ENCODE data around the gene SVIL. TPM values are rescaled to one million over a fixed set of nuclear protein-coding genes. Genes with fewer than 3 reads are reported as not detected.
A peak's percentile ranks its signal among the peaks of the same experiment; 100 is the strongest.
"Not testable (repeated sequence)": the region's sequence is repeated elsewhere in the genome, so short reads cannot be mapped to it uniquely, and the experiment has no call there.

SVIL gene
- polyA plus RNA-seq, 3 donors, result 39.1 to 42.4 (median 39.3) TPM

GRCh38 chr10:29464671-29465171 lies 170.1 kb downstream of the SVIL start:
- DNase-seq (ENCODE audit: extremely low read depth in 1 of 11, low read depth in 9 of 11, low spot score in 4 of 11), result not testable (repeated sequence)

- no peak for DNase-seq (ENCODE audit: extremely low read depth in 1 of 11, low read depth in 9 of 11, low spot score in 4 of 11)
Observed at GRCh38 chr10:29461042-29461441, 173.7 kb downstream of the SVIL start.

DNA sequence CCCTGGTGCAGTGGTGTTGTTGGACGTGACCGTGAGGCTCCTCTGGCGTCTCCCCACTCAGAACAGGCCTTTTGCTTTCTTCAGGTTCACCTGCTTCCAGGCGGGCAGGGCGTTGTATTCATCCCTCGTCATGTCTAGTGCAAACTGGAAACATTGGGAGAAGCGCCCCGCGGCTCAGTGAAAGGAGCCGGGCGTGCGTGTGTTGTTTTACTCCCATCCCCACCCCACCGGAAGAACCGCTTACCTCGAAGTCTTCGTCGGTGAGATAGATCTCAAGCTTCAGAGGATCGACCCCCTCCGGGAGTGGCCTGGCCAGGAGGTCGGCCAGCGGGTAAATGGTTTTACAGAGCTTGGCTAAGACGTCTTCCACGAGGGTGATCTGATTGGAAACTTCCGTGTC lies 176.6 kb downstream of the SVIL start:
- DNase-seq (ENCODE audit: extremely low read depth in 1 of 11, low read depth in 9 of 11, low spot score in 4 of 11), result not testable (repeated sequence)

- no peak for DNase-seq (ENCODE audit: extremely low read depth in 1 of 11, low read depth in 9 of 11, low spot score in 4 of 11)
Observed at GRCh38 chr10:29455095-29455494, 179.7 kb downstream of the SVIL start.

DNA sequence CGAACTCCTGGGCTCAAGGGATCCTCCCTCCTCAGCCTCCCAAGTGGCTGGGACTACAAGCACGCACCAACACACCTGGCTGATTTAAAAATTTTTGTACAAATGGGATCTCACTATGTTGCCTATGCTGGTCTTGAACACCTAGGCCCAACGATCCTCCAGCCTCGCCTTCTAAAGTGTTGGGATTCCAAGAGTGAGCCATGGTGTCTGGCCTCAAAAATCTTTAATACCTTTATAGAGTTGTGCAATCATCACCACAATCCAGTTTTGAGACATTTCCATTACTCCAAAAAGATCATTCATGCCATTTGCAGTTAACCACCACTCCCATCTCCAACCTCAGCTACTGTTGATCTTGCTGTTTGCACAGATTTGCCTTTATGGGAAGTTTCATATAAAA lies 180.5 kb downstream of the SVIL start:
- DNase-seq (ENCODE audit: extremely low read depth in 1 of 11, low read depth in 9 of 11, low spot score in 4 of 11), result no peak

- no peak for DNase-seq (ENCODE audit: extremely low read depth in 1 of 11, low read depth in 9 of 11, low spot score in 4 of 11)
Observed at GRCh38 chr10:29452546-29452945, 182.2 kb downstream of the SVIL start.

- DNase-seq (ENCODE audit: extremely low read depth in 1 of 11, low read depth in 9 of 11, low spot score in 4 of 11), result no peak
Observed at GRCh38 chr10:29451946-29452345, 182.8 kb downstream of the SVIL start.

GRCh38 chr10:29450405-29450804 lies 184.4 kb downstream of the SVIL start:
- DNase-seq (ENCODE audit: extremely low read depth in 1 of 11, low read depth in 9 of 11, low spot score in 4 of 11), result no peak

- peak in 10 of 11 donors; percentile 31 to 67 (median 59) for DNase-seq (ENCODE audit: extremely low read depth in 1 of 11, low read depth in 9 of 11, low spot score in 4 of 11)
Observed at GRCh38 chr10:29448756-29449592, 185.8 kb downstream of the SVIL start.

DNA sequence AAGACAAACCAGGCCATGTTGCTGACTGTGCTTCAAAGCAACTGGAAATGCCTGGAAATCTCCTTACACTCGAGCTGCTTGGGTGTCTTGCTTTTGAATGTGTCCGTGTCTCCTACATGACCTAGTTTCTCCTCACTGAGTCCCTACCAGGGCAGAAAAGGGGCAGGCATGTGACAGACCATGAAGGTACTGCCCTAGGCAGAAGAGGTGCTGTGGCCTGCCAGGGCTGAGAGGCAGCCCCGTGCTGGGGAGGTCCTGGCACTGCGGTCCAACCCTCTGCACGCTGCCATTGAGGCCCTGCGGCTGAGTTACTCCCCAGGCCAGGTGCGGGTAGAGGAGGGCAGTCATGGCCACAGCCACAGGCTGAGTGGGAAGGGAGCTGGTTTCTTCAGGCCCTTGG lies 186.6 kb downstream of the SVIL start:
- no peak for DNase-seq (ENCODE audit: extremely low read depth in 1 of 11, low read depth in 9 of 11, low spot score in 4 of 11)

DNA sequence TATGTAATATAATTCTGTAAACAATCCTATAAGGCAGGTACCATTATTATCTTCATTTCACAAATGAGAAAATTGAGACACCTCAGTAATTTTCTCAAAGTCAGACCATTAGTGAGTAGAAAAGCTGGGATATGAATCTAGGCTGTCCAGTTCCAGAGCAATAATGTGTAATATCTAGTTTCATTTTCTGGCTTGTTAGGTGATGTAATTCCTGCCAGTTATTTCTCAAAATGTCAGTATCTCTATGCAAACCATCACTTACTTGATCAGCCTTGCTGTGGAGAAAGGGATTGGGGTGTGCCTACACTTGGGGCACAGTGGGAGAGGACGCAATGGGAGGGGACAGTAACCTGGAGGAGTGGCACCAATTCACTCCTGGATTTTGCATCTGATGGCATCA lies 188.4 kb downstream of the SVIL start:
- DNase-seq (ENCODE audit: extremely low read depth in 1 of 11, low read depth in 9 of 11, low spot score in 4 of 11), result no peak

DNA sequence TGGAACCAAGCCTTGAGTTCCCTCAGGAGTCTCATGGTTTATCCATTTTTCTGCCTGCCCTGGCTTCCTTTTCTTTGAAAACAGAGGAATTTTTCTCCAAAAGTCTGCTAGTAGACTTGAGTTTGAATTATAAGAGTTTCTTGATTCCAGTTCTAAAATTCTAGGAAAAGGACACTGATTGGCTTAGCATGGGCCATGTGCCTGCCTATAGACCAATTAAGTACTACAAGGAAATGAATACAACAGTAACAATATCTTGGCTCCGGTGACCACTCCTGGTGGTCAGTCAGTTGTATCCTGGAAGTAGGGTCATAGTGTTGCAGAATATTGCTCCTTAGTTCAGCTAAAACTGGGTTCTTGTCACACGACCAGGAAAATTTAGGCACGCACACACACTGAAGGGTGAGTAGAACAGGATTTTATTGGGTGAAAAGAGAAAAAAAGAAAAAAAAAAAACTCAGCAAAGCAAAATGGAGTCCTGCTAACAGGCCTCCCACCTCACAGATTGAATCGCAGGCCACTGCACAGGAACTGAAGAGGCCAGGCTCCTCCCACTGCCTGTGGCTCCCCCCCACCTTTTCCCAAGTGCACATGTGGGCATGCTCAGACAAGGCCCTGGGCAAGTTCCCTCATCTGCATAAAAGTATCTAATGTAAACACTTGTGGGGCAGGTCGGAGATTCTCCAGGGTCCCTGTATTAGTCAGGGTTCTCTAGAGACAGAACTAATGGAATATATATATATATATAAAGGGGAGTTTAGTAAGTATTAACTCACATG lies 190.8 kb downstream of the SVIL start:
- no peak for DNase-seq (ENCODE audit: extremely low read depth in 1 of 11, low read depth in 9 of 11, low spot score in 4 of 11)

GRCh38 chr10:29440981-29441380 lies 193.8 kb downstream of the SVIL start:
- DNase-seq (ENCODE audit: extremely low read depth in 1 of 11, low read depth in 9 of 11, low spot score in 4 of 11), result no peak

DNA sequence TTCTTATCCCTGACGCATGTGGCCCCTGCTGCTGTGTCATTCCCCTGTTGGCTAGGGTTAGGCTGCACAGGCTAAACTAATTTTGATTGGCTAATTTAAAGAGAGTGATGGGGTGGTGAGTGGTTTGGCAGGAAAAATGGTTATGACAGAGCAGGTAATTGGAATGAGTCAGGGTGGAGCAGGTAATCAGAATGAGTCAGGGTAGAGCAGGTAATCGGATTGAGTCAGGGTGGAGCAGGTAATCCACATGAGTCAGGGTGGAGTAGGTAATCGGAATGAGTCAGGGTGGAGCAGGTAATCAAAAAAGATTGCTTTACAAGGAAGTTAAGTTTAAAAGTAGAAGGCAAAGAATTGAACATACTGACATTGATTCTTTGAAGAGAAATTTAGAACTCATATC lies 195.8 kb downstream of the SVIL start:
- not testable (repeated sequence) for DNase-seq (ENCODE audit: extremely low read depth in 1 of 11, low read depth in 9 of 11, low spot score in 4 of 11)

GRCh38 chr10:29438271-29438670 lies 196.5 kb downstream of the SVIL start:
- DNase-seq (ENCODE audit: extremely low read depth in 1 of 11, low read depth in 9 of 11, low spot score in 4 of 11), result no peak

- DNase-seq (ENCODE audit: extremely low read depth in 1 of 11, low read depth in 9 of 11, low spot score in 4 of 11), result no peak
Observed at GRCh38 chr10:29437871-29438270, 196.9 kb downstream of the SVIL start.

DNA sequence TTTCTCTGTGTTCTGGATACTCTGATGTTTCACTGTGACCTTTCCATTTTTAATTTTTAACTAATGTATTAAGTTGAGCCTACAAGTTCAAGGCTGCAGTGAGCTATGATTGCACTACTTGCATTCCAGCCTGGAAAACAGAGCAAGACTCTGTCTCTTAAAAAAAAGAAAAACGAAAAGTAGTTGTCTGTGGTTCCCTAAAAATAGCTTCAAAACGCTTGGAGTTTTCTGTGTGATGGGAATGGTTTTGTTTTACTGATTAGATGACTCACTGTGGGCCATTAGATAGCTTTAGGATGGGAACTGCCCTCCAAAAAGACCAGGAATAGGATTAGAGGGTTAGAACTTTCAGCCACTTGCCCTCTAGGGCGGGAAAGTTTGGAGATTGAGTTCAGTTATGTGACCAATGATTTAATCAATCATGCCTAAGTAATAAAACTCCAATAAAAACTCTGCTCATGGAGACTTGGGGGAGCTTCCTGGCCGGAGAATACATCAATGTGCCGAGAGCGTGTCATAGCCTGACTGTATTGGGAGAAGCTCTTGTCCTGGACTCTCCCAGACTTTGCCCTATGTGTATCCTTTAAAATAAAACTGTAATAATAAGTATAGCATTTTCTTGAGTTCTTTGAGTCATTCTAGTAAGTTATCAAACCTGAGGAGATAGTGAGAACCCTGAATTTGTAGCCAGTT lies 198.8 kb downstream of the SVIL start:
- DNase-seq (ENCODE audit: extremely low read depth in 1 of 11, low read depth in 9 of 11, low spot score in 4 of 11), result no peak

DNA sequence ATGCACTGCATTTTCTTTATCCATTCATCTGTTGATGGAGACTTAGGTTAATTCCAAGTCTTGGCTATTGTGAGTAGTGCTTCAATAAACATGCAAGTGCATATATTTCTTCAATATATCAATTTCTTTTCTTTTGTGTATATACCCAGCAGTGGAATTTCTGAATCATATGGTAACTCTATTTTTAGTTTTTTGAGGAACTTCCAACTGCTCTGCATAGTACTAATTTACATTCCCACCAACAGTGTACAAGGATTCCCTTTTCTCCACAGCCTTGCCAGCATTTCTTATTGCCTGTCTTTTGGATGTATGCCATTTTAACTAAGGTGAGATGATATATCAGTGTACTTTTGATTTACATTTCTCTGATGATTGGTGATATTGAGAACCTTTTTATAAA lies 200.7 kb downstream of the SVIL start:
- no peak for DNase-seq (ENCODE audit: extremely low read depth in 1 of 11, low read depth in 9 of 11, low spot score in 4 of 11)

- no peak for DNase-seq (ENCODE audit: extremely low read depth in 1 of 11, low read depth in 9 of 11, low spot score in 4 of 11)
Observed at GRCh38 chr10:29431711-29432110, 203.1 kb downstream of the SVIL start.

DNA sequence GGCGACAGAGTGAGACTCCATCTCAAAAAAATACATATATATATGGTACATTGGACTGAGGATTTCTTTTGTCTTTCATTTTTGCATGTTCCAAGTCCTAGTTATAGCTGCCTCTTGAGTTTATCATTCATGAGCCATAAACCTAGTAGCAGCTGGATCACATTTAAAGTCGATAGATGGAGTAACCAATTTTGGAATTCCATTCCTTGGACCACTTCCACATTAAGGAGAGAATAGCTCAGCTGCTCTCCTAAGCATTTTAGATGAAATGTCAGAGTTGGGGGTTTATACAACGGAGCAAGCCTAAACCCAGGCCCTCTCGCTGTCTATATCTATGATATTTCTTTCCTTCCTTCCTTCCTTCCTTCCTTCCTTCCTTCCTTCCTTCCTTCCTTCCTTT lies 204.7 kb downstream of the SVIL start:
- peak in 1 of 11 donors; percentile 4 for DNase-seq (ENCODE audit: extremely low read depth in 1 of 11, low read depth in 9 of 11, low spot score in 4 of 11)
